Activated naive CD4-positive, alpha-beta T cell treated with anti-CD3 and anti-CD28 coated beads, Interleukin-2, amount 50 U/mL, for 24 hours (primary cell): ENCODE results near the gene TMEM187.
A peak's percentile ranks its signal among the peaks of the same experiment; 100 is the strongest.
"Not testable (repeated sequence)": the region's sequence is repeated elsewhere in the genome, so short reads cannot be mapped to it uniquely, and the experiment has no call there.

ENCODE experiments used
- H3K27ac Mint-ChIP-seq: one replicate; pipeline ENCODE4 v1.8.0; 2021; ENCODE audit warnings: mild to moderate bottlenecking, mixed read lengths
- H3K27me3 Mint-ChIP-seq: one replicate; pipeline ENCODE4 v1.8.0; 2021; ENCODE audit warnings: mixed read lengths
- H3K36me3 Mint-ChIP-seq: one replicate; pipeline ENCODE4 v1.8.0; 2021; ENCODE audit warnings: mixed read lengths
- H3K4me1 Mint-ChIP-seq: one replicate; pipeline ENCODE4 v1.8.0; 2021; ENCODE audit warnings: mixed read lengths
- H3K4me3 Mint-ChIP-seq: one replicate; pipeline ENCODE4 v1.8.0; 2021; ENCODE audit warnings: mild to moderate bottlenecking, mixed read lengths
- H3K9me3 Mint-ChIP-seq: one replicate; pipeline ENCODE4 v1.8.0; 2021; ENCODE audit warnings: mixed read lengths

TMEM187 gene

DNA sequence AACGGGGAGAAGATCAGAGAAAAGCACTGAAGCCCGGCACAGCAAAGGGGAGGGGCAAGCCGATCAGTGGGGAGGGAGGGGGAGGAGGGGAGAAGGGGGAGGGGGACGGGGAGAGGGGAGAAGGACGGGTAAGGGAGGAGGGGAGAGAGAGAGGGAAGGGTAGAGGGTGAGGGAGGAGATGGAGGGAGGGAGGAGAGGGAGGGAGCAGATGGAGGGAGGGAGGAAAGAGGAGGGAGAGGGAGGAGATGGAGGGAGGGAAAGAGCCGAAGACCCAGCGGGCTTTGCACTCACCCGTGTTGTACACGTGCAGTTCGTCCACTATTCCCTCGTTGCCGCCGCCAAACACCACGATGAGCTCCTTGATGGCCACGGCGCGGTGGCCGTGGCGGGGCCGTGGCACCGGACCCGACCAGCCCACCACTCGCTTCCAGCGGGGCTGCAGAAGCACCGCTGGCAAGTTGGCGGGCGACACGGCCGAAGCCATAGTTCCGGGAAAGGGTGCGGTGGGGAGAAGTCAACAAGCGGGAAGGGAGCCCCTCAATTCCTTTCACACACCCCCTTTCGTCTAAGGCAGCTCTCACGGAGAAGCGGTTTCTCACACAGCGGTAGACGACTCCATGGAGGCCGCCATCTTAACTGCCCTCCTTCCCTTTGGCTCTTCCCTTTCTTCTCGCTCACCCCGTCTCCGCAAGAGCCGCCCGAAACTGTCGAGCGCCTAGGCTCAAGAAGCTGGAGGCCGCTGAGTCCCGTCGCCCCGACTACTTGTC lies 2.0 kb upstream of the TMEM187 start:
- Mint-ChIP-seq H3K36me3 (peaks cover 6% of the 10 kb centered on the region), H3K4me1 (peaks cover 42% of the 10 kb centered on the region)

GRCh38 chrX:153971124-153971449 lies 1.5 kb upstream of the TMEM187 start:
- H3K27ac Mint-ChIP-seq = peak overlapping the region; percentile 100
- no peaks in the 10 kb centered on the region for H3K27me3 Mint-ChIP-seq
- peaks cover 6% of the 10 kb centered on the region for H3K36me3 Mint-ChIP-seq
- H3K9me3 Mint-ChIP-seq = no peaks in the 10 kb centered on the region
- peak overlapping the region; percentile 100 for H3K4me3 Mint-ChIP-seq
- H3K4me1 Mint-ChIP-seq = peaks cover 40% of the 10 kb centered on the region

More for the DNA sequence above, 2.0 kb upstream of the TMEM187 start:
- Mint-ChIP-seq H3K4me3 (peak overlapping the region; percentile 100), H3K27me3 (no peaks in the 10 kb centered on the region), H3K9me3 (no peaks in the 10 kb centered on the region), H3K27ac (peak overlapping the region; percentile 100)

GRCh38 chrX:153971450-153972367 lies 845 bp upstream of the TMEM187 start, which contains the start of gene HCFC1:
HCFC1 (minus strand) TSS chrX:153971818; CDS start chrX:153970840, 978 bp downstream.
- Mint-ChIP-seq H3K27me3 (no peaks in the 10 kb centered on the region), H3K9me3 (no peaks in the 10 kb centered on the region), H3K4me1 (peaks cover 34% of the 10 kb centered on the region), H3K4me3 (peak within 1 kb of the TSS; percentile 100), H3K36me3 (peaks cover 6% of the 10 kb centered on the region), H3K27ac (peak within 1 kb of the TSS; percentile 100)

DNA sequence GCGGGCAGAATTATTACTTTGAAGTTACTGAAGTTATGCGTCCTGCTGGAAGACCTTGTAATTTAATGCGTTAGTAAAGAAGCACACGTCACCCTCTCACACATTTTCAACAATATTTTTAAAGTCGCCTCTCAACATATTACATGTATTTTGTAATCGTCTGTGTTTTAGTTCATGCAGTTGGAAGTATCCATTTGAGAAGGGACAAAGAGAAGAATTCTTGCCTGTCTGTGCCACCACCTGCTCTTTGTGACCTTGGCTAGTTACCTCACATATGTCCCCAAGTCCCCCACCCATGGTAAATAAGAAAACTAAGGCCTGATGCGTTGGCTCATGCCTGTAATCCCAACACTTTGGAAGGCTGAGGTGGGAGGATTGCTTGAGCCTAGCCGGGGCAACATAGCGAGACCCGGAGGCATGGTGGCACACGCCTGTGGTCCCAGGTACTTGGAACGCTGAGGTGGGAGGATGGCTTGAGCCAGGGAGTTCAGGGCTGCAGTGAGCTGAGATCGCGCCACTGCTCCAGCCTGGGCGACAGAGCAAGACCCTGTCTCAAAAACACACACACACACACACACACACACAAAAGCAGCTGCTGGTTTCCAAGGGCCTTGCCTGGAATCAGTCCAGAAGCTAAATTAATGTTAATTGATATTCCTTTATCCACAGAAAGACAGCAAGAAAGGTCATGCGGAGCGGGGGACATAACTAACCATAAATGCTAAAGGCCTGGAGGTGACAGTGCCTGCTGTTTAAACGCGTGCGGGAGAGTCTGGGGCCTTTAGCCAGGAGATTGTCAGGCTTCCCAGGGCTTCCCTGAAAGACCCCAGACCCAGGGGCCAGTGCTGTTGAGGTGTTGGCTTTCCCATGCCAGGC lies 811 bp downstream of the TMEM187 start:
- H3K36me3 Mint-ChIP-seq = peaks cover 2% of the 10 kb centered on the region
- H3K9me3 Mint-ChIP-seq = no peaks in the 10 kb centered on the region
- no peaks in the 10 kb centered on the region for H3K27me3 Mint-ChIP-seq
- H3K4me1 Mint-ChIP-seq = peaks cover 18% of the 10 kb centered on the region
- H3K4me3 Mint-ChIP-seq = peak overlapping the region; percentile 89
- peak overlapping the region; percentile 86 for H3K27ac Mint-ChIP-seq

DNA sequence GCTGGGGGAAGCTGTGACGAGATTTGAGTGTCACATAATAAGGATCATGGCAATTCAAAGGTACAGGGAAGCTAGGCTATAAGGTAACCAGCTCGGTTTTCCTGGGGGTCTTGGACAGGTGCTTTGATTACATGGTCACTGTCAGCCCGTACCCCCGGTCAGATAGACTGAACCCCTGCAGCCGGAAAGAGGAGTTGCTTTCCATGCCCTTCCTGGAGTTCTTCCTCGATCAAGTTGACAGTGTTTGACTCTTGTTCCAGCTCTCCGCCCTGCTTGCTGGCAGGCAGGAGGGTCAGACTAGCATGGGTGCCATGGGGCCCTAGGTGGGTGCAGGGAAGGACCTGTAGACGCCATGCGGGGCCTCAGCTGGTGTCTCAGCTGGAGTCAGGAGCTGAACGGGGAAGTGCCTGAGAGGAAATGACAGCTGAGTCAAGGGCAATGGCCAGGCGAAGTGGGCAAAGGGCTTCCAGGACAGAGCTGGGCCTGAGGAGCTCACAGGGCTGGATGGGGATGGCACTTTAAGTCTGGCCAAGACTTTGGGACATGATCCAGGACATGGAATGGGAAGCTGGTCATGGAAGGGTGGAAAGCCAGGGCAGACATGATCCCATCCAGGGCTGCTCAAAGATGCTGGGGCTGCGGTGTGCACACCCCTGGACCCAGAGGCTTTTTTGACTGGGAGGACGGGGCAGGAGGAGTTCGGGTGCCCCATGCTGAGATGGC lies 1.6 kb downstream of the TMEM187 start:
- Mint-ChIP-seq H3K27ac (peak overlapping the region; percentile 86), H3K4me1 (peaks cover 18% of the 10 kb centered on the region), H3K27me3 (no peaks in the 10 kb centered on the region)

GRCh38 chrX:153974726-153975286 lies 2.3 kb downstream of the TMEM187 start:
- Mint-ChIP-seq H3K4me1 (peaks cover 18% of the 10 kb centered on the region), H3K9me3 (no peaks in the 10 kb centered on the region), H3K27ac (peak overlapping the region; percentile 86), H3K4me3 (peak overlapping the region; percentile 20), H3K36me3 (peaks cover 2% of the 10 kb centered on the region), H3K27me3 (no peaks in the 10 kb centered on the region)

More for the DNA sequence above, 1.6 kb downstream of the TMEM187 start:
- no peaks in the 10 kb centered on the region for H3K9me3 Mint-ChIP-seq
- peak overlapping the region; percentile 89 for H3K4me3 Mint-ChIP-seq
- H3K36me3 Mint-ChIP-seq = peaks cover 2% of the 10 kb centered on the region

GRCh38 chrX:153980394-153980793 lies 7.8 kb downstream of the TMEM187 start:
- H3K9me3 Mint-ChIP-seq, H3K36me3 Mint-ChIP-seq, H3K27me3 Mint-ChIP-seq: not testable (repeated sequence)
- peaks cover 38% of the 10 kb centered on the region for H3K4me1 Mint-ChIP-seq
- H3K4me3 Mint-ChIP-seq = peak overlapping the region; percentile 72
- H3K27ac Mint-ChIP-seq = peak overlapping the region; percentile 82

DNA sequence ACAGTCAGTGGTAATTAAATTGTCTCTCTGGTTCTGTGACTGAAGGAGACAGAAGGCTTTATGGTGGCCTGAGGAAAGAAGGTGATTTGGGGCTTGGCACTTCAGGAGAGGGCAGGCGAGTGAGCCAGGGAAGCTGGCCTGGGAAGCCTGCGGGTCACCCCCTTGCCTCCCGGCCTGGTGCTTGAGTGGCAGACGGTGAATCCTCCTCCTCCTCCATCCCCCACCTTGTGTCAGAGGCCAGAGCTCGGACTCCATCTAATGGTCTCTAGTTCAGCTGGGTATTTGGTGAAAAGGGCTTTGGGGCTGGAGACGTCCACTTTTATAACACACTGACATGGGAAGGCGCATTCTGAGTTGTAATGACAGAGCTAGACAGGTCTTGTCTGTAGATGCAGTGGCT lies 8.7 kb downstream of the TMEM187 start:
- H3K36me3 Mint-ChIP-seq = no peaks in the 10 kb centered on the region
- H3K4me3 Mint-ChIP-seq = peak overlapping the region; percentile 74
- H3K27me3 Mint-ChIP-seq = no peaks in the 10 kb centered on the region
- H3K27ac Mint-ChIP-seq = peak overlapping the region; percentile 88
- H3K4me1 Mint-ChIP-seq = peaks cover 34% of the 10 kb centered on the region
- H3K9me3 Mint-ChIP-seq = no peaks in the 10 kb centered on the region

DNA sequence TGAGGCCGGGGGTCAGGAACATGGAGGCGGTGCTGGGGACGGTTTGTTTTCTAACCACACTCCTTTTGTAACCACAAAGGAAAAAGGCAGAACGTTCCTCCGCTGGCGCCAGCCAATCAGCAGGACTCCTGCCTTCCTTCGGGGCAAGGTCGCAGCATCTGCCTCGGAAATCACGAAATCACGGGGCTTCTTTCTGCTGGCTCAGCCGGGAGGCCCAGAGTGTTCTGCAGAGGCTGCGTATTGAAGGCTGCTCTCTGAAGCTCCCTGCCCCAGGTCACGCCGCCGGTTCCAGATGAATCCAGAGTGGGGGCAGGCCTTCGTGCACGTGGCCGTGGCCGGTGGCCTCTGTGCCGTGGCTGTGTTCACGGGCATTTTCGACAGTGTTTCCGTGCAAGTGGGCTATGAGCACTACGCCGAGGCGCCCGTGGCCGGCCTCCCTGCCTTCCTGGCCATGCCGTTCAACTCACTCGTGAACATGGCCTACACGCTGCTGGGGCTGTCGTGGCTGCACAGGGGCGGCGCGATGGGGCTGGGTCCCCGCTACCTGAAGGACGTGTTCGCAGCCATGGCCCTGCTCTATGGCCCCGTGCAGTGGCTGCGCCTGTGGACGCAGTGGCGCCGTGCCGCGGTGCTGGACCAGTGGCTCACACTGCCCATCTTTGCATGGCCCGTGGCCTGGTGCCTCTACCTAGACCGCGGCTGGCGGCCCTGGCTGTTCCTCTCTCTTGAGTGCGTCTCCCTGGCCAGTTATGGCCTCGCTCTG lies 9.4 kb downstream of the TMEM187 start:
- H3K4me3 Mint-ChIP-seq = peak overlapping the region; percentile 74
- H3K27me3 Mint-ChIP-seq = no peaks in the 10 kb centered on the region
- no peaks in the 10 kb centered on the region for H3K36me3 Mint-ChIP-seq
- H3K4me1 Mint-ChIP-seq = peaks cover 34% of the 10 kb centered on the region
- no peaks in the 10 kb centered on the region for H3K9me3 Mint-ChIP-seq
- peak overlapping the region; percentile 88 for H3K27ac Mint-ChIP-seq

DNA sequence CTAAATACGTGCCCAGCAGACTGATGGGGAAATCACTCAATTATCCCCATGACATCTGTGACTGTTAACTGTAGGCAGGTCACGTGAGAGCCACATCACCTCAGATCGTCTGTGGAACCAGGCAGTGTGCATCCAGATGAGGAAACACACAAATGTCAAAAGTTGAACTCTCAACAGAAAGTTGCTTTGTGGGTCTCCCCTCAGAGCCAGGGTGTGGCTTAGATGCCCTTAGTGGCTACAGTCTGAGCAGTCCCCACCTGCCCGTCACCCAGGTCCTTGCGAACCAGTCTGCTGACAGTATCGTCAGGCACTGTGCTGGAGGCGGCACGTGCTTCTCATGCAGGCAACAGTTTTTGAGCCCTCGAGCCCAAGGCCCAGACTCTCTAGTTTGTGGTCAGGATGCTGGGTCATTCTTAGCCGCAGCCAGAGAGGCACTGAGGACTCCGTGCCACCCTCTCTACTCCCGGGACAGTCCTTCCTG lies 10.8 kb downstream of the TMEM187 start:
- Mint-ChIP-seq H3K9me3 (no peaks in the 10 kb centered on the region), H3K36me3 (no peaks in the 10 kb centered on the region), H3K27me3 (no peaks in the 10 kb centered on the region), H3K27ac (peak overlapping the region; percentile 76), H3K4me3 (peak overlapping the region; percentile 72), H3K4me1 (peaks cover 34% of the 10 kb centered on the region)

GRCh38 chrX:153984351-153985178 lies 12.0 kb downstream of the TMEM187 start:
- no peaks in the 10 kb centered on the region for H3K36me3 Mint-ChIP-seq
- H3K4me1 Mint-ChIP-seq = peaks cover 38% of the 10 kb centered on the region
- peak overlapping the region; percentile 97 for H3K27ac Mint-ChIP-seq

GRCh38 chrX:153988493-153988892 lies 15.9 kb downstream of the TMEM187 start:
- Mint-ChIP-seq H3K9me3 (no peaks in the 10 kb centered on the region), H3K27me3 (no peaks in the 10 kb centered on the region), H3K4me1 (peaks cover 33% of the 10 kb centered on the region), H3K27ac (no peak overlapping the region), H3K36me3 (no peaks in the 10 kb centered on the region), H3K4me3 (no peak overlapping the region)

More at GRCh38 chrX:153984351-153985178, 12.0 kb downstream of the TMEM187 start:
- H3K27me3 Mint-ChIP-seq = no peaks in the 10 kb centered on the region
- H3K9me3 Mint-ChIP-seq = no peaks in the 10 kb centered on the region
- peak overlapping the region; percentile 81 for H3K4me3 Mint-ChIP-seq
